NCI-H510A (cell line): ENCODE data around the gene HGS.

Experiments
- DNase-seq: peaks from one replicate; lab custom pipeline; 2025; lab: John Stamatoyannopoulos, UW

The HGS gene

GRCh38 chr17:81683584-81684441 lies at the start of gene HGS, which contains the start of gene ARL16:
HGS (plus strand) TSS chr17:81684011; CDS start chr17:81684067, 56 bp downstream.
ARL16 (minus strand) TSS chr17:81683797; CDS start chr17:81683753, 44 bp downstream.
- DNase-seq = peak; percentile 98

DNA sequence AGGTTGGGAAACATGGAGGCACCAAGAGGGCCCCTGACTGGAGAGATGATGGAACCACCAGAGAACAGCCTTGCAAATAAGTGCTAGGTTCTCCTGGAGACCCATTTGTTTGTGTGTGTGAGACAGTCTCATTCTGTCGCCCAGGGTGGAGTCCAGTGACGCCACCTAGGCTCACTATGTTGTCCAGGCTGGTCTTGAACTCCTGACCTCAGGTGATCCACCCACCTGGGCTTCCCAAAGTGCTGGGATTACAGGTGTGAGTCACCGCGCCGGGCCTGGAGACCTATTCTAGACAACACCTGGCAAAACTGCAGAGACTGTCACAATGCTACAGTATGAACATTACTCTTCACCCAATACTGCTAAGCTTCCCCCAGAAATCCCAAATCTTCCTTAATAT lies 48.4 kb upstream of the HGS start:
- DNase-seq = no peak

GRCh38 chr17:81635973-81636504 lies 47.8 kb upstream of the HGS start:
- DNase-seq = no peak

DNA sequence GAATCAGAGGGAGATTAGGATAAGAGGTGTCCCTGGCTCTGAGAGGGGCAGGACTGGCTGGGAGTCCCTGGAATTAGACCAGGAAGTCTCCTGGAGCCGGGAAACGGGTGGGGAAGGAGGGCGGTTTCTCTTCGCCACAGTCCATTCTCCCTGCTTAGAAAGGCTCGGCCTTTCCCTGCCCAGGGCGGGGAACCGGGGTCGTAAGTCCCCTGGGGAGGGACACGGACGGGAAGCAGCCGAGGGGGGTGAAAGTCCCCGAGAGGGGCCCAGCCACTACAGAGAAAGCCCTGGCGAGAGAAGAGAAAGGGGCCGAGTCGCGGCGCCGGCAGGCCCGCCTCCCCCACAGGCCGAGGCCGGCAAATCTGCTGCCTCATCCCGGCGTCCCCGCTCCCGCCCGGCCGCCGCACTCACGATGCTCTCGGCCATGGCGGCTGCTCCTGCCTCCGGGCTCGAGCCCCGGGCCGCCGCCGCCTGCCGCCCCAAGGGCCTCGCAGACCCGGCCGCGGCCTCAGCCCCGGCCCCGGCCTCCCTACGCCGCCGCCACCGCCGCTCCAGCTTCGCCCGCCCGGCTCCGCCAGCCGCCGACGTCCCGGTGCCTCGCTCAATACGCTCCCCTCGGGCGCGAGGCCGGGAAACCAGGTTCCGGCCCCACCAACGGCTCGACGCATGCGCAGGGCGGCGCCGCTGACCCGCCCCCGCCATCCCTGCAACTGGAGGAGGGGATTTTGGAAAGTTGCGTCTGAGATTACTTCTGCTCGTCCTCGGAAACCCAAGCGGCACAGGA lies 47.1 kb upstream of the HGS start, which contains the start of the genes NPLOC4 and TSPAN10:
Gene NPLOC4, minus strand, starts transcription at position 608 of the 784 bp plus-strand sequence. Its CDS starts 182 bp downstream, at position 426.
Gene TSPAN10, plus strand, starts transcription at position 692 of the 784 bp plus-strand sequence. CDS start 5,217 bp downstream, outside the sequence.
- DNase-seq = peak; percentile 41

- DNase-seq = no peak
Observed at GRCh38 chr17:81638683-81639082, 45.1 kb upstream of the HGS start.

DNA sequence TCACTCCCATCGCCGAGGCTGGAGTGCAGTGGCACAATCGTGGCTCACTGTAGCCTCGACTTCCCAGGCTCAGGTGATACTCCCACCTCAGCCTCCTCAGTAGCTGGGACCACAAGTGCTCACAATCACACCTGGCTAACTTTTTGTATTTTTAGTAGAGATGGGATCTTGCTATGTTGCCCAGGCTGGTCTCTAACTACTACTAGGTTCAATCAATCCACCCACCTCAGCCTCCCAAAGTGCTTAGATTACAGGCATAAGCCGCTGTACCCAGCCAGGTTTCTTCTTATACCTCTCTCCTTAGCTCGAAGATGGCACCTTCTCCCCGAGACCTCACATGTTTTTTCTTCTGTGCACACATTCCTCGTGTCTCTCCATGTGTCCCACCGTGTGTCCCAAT lies 43.8 kb upstream of the HGS start:
- DNase-seq = no peak

DNA sequence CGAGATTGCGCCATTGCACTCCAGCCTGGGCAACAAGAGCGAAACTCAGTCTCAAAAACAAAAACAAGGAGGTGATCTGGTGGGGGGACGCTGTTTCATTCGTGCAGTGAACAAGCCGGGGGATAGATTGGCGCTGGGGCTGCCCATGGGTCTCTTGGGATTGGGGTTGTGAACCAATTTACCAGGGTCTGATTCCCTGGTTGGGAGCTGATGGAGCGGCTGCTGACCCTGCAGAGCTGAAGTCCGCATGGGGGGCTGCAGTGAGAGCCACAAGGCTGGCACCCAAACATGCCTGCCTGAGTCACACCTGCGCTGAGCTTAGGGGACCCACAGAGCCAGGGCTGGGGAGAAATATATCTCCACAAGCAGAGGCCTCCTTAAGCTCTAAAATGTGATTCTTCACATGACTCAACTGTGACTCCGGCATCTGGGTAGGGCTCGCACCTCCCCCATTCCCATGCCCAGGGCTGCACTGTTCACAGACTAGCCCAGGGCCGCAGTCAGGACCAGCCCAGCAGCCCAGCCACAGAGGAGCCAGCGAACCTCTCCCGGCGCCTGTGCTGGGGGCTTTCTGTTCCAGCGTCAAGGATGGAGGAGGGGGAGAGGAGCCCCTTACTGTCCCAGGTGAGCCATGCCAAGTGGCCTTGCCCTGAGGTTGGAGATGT lies 41.9 kb upstream of the HGS start:
- DNase-seq = no peak

DNA sequence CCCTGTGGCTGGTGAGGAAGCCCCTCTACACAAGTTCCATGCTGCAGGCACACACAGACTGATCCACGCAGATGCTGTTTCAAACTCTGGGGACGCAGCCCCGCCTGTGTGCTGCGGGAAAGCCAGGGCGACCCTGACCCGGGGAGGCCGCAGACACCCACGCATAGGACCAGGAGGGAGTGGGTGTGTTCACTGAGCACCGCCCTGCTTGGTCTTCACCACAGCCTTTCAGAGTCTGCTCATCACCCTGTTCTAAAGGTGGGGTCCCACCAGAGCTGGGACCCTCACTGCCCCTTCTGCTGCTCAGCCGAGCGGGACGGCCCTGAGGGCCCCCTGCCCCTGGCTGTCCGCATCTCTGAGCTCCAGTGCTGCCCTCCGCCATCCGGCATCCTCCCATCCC lies 39.3 kb upstream of the HGS start:
- DNase-seq = no peak

GRCh38 chr17:81644976-81645952 lies 38.5 kb upstream of the HGS start:
- no peak for DNase-seq

DNA sequence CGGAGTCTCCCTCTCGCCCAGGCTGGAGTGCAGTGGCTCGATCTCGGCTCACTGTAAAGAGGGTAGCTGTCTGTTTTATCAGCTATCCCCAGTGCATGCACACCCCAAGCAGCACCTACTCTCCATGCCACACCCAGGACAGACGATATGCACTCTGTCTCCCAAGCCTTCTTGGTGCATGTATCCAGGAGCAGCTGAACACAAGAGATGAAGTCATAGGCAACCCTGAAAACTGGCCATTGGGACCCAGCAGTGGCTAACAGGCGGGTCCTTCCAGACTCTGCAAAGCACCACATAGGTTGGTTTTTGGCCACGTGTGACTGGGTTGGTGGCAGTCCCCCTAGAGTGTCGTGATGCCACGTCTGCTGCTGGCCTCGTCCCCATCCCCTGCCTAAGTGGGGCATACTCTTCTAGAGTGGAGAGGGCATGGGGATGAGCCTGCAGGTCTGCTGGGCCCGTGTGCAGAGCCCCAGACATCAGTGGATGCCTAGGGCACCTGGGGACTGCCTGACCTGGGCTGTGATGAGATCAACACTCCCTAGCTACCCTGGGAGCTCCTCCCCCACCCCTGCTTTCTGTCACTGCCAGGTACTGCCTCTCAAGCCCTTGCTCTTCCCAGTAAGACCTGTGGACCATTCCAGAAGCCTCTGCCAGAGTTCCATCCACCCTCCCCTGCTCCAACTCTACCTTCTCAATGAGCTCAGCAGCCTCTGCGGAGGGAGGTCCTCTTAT lies 36.8 kb upstream of the HGS start:
- DNase-seq = no peak

DNA sequence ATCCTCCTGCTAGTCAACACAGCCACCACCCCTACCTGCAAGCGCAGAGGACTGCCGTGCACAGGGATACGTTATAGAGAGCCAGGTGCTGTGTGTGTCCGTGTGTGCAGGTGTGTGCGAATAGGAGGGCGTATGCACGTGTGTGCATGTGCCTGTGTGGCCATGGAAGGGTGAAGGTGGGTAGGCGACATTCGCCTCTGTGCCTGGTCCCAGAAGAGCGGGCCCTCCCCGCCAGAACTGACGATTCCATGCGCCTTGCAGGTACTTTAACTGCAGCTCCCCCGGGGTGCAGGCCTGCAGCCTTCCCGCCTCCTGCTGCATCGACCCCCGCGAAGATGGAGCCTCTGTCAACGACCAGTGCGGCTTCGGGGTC lies 36.2 kb upstream of the HGS start:
- DNase-seq = no peak

DNA sequence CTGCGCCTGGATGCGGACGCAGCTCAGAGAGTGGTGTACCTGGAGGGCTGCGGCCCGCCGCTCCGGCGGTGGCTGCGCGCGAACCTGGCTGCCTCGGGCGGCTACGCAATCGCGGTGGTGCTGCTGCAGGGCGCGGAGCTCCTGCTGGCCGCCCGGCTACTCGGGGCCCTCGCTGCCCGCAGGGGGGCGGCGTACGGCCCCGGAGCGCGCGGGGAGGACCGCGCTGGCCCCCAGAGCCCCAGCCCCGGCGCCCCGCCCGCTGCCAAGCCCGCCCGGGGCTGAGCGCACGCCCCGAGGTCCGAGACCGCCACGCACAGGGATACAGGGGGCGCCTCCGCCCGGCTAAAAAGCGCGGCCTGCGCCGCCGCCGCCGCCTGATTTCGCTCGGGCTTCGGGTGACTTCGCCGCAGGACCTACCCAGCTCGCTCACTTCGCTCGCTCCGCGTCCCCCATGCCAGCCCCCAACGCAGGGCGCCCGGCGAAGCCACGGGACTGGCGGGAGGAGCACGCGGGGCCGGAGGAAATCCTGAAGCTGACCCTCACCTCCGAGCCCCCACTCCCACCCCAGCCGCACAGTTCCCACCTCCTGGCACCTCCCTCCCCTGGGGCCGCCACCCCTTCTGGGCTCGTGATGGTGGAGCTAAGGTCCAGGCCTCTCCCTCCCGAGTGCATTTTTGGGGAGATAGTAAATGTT lies 35.7 kb upstream of the HGS start:
- DNase-seq = no peak

GRCh38 chr17:81648707-81649085 lies 35.1 kb upstream of the HGS start:
- DNase-seq = no peak

GRCh38 chr17:81650951-81651350 lies 32.9 kb upstream of the HGS start:
- DNase-seq = no peak

GRCh38 chr17:81651692-81652091 lies 32.1 kb upstream of the HGS start:
- DNase-seq = no peak

DNA sequence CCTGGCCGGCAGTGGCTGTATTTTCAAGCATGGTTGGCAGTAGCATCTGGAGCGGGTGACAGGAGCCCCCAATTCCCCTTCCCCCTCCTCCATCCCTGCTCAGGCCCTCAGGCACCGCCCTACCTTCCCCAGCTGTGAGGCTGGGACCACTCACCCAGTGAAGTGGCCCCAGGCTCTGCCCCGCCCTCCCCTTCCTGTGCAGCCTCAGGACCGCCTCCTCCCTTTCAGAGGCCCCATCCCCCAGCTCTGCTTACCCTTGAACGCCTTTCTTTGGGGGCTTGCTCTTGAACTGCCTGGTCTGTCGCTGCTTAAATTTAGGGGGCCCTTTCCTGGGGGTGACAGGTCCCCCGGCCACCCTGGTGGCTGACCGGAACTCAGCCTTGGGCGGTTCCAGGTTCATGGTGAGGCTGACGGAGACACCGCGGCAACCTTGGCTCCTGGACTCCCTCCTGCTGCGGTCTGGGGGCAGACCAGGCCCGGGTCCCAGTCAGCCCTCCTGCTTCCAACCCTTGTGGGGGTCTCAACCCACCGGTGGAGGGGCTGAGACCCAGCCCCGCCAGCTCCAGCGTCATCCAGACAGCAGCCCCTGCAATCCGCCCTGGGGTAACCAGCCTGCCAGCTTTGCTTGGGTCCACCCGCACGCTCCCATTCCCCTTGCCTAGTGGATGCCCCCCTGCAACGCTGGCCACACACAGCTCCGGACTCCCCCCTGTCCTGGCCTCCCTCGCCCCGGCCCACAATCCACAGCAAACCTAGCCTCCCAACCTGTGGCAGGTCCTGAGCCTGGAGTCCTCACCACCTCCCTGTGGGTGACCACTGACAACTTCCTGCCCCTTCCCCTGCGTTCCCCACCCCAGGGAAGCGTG lies 30.7 kb upstream of the HGS start:
- no peak for DNase-seq

DNA sequence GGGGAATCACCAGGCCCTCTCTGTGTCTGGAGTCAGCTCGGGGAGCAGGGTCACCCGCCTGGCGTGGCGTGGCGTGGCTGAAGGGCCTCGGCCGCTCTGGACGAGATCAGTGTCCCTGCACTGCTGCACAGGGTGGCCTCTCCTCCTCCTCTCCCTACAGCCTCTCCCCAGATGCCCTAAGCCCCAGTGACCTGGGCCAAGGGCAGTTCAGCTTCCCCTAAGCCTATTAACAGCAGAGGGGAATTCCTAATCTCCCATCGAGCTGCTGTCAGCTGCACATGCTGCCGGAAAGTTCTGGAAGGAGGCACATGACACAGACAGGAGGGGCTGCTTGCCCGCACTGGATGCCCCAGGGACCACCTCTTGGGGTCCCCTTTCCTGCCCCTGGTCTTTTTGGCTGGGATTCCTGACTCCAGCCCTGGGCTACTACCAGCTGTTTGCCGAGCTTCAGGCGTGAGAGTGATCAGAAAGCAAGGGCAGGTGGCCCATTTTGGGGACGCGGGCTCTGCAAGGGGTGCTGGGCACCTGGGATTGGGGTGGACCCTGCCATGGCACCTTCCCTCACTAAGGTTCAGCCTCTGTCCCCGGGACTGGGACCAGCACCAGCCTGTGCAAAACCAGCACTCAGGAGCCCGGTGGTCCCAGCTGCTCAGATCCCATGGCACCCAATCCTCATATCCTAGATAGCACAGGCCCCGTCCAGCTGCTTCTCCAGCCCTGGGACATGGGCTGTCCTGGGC lies 28.3 kb upstream of the HGS start:
- no peak for DNase-seq
